G401.6 (cell line): ENCODE data around the gene APBB2.

ENCODE experiments used
- FAIRE-seq: peaks from 2 replicates; lab custom pipeline; 2012; peaks lifted over from hg19 to GRCh38; lab: Jason Lieb, UNC

Gene APBB2

DNA sequence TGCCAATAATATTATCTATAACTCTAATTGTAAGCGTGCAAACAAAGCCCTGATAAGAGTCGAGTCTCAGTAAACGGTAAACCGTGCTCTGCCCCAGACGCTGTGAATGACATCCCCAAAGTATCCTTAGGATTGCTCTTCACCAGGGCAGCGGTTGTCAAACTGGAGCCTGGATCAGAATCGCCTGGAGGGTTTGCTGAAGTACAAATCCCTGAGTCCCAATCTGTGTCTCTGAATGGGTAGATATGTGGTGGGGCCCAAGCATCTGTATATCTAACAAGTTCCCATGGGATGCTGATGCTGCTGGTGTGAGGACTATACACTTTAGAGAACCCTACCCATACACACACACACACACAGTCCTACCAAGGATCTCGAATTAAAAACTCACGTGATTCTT lies 813 bp upstream of the APBB2 start:
- no peak for FAIRE-seq

DNA sequence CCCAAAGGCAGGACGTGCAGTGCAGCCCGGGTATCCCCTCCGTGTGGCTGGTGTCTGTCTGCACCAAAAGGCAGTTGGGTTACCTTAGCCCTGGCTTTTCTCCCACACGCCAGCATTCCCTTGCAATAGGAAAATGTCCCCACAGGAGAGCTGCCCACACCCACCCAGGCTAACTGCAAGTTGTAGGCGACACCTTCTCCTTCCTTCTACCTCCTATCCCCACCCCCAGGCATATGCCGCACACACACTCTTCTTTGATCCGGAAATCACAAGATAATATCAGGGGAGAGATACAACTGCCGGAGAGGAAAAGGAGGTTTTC lies 444 bp upstream of the APBB2 start:
- no peak for FAIRE-seq

DNA sequence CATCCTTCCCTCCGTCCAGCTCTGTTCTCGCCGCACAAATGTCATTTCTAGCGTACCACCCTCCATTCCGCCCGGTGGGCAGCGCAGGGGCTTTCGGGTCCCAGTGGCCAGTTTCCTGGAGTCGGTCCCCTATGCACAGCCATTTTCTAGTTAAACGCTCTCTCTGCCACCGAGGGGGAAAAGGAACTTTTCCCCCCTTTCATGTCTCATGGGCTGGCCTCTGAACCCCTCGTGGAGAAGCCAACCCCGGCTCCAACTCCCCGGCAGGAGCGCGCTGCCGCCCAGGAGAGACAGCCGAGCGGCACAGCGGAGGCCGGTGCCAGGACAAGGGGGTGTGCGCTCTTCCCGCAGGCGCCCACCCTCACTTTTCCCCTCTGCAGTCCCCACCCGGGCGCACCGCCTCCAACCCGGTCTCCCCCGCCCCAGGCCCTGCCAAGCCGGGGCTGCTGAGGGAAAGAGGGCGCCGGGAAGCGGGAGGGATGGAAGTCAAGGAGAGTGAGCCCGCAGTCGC lies 662 bp downstream of the APBB2 start:
- no peak for FAIRE-seq

DNA sequence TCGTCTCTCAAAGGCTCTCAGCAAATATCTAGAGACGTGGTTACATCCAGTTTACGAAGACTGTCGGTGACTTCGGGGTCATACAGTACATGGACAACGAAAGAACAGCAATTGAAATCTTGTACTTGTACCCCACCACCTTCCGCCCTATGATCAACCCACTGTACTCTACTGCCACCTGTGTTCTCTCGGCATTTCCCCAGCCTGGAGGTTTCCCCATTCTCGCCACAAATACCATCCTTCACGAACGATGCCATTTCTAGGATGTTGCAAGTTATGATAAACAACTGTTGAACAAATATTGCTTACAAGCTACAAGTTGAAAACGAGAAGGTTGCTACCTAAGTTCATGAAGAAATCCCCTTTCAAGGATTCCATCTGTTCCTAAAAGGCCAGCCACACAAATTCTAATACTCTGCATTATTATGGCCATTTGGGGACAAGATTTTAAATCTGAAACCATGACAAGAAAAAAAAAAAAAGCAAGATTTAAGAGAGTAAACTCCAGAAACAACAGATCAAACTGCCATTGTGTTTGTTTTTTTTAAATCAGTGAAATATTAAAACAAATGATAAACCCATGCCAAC lies 1.6 kb downstream of the APBB2 start:
- peak; percentile 36 for FAIRE-seq

DNA sequence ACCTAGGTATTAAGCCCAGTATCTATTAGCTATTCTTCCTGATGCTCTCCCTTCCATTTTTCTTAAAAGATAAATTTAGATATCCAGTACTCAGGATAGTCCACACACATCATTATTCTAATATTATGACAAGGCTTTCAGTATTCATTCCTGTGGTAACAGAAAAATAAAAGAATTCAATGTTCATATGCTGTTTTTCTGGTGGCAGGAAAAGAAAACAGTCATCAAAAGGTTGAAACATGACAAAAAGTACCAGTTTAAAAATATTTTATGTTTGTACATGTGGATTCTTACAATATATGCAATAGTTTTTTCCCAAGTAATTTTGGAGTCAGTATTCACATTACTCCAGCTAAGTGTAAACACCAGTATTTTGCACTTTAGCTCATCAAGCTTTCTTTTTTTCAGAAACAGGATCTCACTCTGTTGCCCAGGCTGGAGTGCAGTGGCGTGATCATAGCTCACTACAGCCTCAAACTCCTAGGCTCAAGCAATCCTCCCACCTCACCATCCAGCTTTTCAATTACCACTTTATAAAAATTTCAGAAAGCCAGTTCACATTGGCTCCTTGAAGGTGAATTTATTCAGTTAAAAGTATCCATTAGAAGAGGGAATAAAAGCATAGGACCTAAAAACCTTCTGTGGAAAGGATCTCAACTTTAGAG lies 2.3 kb downstream of the APBB2 start:
- FAIRE-seq: no peak

DNA sequence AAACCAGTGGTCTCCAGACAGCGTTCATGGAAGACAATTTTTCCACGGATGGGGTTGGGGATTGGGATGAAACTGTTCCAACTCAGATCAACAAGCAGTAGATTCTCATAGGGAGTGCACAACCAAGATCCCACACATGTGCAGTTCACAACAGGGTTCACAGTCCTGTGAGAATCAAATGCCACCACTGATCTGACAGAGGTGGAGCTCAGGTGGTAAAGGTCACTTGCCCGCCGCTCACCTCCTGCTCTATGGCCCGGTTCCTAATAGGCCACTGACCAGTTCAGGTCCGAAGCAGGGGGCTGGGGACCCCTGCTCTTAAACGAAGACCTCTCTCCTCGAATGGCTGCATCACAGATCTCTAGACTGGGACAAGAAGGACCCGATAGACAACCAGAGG lies 4.4 kb downstream of the APBB2 start:
- FAIRE-seq: no peak

DNA sequence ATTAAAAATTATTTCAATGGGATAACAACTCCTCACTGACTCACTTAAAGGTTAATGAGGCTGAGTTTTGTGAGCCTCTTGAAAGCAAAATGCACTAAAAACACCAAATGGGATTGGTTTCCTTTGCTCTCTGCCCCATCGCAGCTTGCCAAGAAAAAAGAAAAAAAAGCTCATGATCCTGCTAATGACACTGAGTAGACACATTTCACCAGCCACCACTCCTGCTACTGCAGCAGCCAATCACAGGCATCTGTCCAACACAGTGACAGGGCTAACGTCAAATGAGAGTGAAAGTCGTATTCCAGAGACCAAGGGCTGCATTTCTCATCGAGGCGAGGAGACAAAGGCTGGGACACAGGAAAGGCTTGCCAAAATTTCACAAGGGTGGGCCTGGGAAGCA lies 5.2 kb downstream of the APBB2 start:
- FAIRE-seq: no peak

DNA sequence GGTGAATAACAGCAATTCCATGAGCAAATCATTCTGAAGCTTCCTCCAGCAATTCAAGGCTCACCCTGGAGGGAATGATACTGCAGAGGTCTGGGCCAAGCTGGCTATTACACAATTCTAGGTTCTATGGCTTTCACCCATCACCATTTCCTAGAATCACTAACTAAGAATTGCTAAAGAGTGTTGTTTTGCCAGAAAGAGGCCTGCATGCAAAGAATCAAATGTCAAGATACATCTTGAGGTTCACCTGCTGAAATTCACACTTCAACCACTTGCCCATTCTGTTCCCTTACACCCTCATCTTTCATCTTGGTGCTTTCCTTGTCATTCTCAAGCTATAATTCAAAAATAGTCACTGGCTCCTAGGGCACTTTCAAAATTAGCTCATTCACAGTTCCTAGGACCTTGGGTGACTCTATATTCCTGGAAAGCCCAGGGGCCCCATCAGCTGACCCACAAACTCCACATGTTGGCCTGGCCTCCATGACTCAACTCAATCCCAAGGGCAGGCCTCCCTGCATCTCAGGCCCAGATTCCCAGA lies 7.0 kb downstream of the APBB2 start:
- no peak for FAIRE-seq

DNA sequence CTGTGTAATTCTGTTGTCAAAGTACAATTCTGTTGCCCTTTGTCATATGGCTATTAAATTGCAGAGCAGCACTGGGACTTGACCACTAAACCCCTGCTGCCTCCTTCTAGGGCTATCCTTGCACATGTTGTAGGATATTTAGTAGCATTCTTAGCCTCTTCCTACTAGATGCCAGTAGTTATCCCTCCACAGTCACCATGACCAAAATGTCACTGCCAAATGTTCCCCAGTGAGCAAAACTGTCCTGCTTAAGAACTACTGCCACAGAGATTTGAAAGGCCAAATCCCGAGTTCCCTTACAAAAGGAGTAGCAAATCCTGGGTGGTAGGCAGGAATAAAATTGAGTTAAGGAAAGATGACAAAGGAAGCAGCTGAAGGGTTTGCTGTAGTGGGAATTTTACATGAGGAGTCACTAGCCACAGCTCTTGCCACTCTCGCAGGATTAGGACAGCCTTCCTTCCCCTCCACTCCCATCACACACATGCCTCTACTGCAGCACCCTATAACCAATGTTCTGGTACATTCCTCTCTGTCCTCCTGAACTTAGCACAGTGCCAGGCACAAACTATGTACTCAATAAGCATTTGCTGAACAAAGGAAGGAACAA lies 8.4 kb downstream of the APBB2 start:
- no peak for FAIRE-seq

DNA sequence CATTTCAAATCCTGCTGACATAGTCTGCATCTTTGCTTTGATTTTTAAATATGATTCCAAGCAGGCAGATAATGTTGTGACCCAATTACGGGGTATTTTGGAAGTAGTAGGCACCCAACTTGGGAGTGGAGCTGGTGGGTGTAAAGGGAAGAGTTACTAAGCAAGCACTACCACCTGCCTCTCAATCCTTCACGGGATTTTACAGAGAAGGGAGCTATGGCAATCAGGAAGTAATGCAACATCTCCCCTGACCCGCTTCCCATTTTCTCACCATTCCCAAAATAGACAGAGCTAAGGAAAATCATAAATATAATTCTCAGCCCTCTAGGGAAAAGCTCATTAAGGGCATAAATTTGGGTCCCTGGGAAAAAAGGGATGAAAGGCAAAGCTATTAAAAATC lies 9.2 kb downstream of the APBB2 start:
- FAIRE-seq: no peak

DNA sequence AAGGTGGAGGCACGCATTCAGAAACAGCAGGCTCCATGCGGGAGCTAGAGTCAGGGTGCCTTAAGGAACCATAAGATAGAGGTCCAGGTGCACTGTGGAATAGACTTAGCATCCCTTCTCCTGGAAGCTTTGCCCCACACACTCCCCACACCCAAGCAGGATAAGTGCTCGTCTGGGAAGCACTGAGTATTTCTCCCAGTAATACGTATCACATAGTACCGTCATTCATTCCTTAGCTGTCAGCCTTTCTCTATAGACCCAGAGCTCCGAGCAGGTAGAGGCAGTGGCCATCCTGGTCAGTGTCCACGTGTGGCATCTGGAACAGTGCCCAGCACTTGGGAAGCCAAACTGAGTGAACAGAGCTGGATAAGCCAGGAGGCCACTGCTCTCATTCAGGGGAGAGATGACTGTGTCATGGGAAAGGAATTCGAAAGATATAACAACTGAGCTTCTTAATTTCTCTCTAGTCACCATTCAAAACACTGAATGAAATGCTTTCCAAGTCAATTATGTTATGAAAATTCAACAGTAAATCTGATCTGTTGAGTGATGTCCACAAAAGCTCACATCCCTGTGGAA lies 9.9 kb downstream of the APBB2 start:
- FAIRE-seq: no peak

DNA sequence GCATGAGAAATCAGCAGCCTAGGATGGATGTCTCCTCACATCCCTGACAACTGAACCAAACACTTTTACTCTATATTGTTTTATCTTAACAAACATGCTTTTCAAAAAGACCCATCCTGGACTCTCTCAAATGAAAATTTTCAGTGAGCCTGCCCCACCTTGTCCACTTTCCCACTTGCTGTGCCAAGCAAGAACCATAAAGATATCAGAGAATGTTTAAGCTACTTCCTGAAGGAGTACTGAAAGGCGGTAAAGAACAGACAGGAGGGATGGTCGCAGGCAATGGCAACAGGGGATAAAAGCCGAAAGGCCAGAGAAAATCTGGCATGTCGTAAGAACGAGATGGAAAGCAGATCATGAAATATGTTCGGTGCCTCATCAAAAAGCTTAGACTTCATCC lies 10.5 kb downstream of the APBB2 start:
- FAIRE-seq: no peak

DNA sequence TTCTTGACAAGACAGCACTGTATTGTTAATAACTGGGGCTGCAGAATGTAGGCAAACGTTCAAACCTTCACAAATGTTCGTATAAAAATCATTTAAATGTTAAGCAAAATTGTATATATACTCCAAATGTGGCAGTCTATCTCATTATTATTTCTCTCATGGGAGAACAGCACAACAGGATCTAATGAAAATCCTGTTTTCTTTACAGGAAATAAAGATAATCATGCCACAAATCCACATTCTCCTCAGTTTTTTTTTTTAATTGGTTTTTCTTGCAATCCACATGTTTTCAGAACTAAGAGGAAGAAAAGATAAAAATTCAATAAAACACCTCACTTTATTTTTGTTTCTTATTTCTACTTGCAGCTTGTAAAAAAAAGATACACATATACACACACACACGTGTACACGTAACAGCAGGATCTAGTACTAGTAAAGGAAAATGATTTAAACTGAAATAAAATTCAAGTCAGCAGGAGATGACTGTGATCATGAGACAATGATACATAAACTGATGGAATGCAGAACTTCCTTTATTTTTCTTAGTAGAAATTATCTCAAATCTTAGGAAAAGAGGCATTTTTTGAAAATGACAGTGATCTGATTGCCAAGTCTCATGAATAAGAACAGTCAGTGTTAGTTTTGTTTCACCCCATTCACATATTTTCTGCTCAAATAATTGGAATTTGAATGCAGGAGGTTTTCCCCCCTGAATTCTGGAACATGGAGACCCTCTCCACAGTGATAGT lies 11.3 kb downstream of the APBB2 start:
- no peak for FAIRE-seq

DNA sequence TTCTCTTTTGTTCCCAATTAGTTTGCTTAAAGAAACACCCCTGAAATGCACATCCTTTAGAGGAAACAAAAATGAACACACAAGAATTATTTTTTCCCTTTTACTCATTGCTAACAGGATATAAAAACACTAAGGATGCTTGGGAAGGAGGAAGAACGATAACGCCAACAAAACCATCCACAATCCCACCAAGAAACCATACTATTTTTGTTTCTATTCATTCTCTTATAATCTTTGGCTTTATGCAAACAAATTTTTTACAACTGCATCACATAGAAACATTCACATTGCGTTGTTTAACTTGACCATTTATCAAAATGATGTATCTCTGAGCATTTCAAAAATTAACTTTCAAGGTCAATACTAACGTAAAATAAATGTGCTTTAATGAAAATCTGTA lies 12.0 kb downstream of the APBB2 start:
- no peak for FAIRE-seq

DNA sequence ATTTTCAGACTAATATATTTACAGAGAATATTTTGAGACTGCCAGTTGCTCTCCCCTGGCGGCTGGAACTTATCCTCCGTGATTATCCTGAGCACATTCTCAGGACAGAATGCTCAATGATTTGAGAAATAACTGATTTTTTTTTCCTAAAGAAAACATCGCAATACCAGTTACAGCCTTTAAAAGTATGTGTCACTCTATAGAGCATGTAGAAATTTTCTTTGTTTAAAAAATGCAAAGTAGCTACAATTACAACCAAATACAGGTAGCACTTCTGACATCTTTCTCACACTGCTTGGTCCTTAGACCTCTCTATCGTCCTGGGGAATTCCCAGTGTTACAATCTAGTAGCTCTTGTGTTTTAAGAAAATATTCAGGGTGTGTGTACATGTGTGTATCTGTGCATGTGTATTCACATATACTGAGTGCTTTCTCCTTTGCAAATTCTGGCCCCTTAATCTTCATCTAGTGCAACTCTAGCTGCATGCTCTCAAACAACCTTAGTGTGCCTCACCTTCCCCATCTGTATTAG lies 13.8 kb downstream of the APBB2 start:
- no peak for FAIRE-seq

DNA sequence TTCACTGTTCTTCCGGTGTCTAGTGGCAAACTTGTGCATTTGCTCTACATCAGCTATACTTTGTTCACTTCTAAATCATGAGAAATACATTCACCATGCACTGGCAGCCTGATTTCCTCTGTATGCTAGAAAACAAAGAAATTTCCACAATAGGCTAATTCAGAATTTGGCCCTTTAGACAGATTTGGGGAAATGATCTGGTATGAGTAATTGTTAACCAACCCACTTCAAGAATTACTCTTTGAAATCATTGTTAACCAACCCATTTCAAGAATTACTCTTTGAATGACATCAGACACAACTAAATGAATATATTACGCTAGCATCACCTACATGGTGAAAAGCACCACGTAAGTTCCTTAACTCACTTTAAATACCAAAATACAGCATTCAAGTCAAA lies 14.6 kb downstream of the APBB2 start:
- FAIRE-seq: no peak

DNA sequence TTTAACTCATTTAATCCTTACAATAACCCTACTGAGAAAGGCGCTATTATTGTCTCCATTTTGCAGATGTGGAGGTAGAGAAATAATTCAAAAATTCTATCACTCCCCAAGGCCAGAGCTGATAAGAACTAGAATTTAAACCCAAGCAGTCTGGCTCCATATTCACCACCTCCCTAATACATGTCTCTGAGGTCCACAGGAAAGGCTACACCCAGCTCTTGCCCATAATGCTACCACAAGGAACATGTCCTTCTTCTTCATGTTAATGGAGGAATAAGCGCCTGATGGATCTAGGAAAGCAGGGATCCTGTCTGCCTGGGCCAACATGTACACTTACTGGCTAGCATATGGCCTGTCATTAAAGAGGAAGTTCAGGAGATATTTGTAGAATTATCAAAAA lies 16.3 kb downstream of the APBB2 start:
- FAIRE-seq: no peak

DNA sequence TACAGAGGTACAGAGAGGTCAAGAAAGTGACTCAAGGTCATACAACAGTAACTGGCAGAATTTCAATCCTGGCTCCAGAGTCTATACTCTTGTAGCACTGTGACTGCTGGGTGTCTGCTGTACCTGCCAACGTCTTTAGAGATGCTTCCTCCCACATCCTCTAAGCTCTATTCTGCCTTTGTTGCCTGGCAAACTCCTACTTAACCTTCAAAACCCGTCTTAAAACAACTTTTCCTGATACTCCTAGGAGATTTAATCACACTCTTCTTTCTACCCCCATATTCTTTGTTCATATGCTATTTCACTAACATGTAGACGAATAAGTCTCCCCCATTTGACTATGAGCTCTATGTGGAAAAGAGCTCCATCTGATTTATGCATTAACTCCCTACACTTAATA lies 16.8 kb downstream of the APBB2 start:
- FAIRE-seq: no peak

DNA sequence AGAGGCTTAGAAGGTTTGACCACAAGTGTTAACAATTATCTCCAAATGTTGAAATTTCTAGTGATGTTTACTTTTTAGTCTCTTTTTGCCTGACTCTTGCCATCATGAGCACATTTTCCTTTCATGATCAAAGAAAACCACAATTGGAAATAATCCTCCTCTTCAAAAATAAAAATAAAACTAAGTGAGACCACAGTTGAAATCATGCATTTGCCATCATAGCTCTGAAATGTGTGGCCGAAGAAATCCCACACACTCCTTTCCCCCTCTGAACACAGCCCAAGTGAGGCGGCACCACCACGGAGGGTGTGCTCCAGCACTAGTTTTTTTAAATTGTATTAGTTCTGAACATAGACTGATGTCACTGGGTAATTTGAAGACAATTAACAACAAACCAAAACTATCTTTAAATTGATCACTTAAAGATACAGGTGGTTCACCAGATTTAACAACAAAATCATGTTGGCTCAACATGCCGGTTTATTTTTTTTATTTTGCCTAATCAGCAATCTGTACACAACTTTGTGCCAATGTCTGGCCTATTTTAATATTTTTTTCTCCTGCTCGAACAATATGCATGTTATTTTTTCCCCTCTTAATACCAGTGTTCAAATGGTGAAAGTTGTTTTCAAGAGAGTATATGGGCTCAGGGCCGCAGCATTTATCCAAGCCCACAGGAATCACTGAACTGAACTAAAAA lies 17.6 kb downstream of the APBB2 start:
- no peak for FAIRE-seq

DNA sequence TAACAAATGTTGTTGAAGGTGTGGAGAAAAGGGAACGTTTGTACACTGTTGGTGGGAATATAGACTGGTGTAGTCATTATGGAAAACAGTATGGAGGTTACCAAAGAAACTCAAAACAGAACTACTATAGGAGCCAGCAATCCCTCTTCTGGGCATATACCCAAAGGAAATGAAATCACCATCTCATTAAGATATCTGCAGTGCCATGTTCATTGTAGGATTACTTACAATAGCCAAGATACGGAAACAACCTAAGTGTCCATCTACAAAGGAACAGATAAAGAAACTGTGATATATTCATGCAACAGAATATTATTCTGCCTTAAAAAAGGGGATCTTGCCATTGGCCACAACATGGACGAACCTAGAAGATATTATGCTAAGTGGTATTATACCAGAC lies 22.2 kb downstream of the APBB2 start:
- no peak for FAIRE-seq

DNA sequence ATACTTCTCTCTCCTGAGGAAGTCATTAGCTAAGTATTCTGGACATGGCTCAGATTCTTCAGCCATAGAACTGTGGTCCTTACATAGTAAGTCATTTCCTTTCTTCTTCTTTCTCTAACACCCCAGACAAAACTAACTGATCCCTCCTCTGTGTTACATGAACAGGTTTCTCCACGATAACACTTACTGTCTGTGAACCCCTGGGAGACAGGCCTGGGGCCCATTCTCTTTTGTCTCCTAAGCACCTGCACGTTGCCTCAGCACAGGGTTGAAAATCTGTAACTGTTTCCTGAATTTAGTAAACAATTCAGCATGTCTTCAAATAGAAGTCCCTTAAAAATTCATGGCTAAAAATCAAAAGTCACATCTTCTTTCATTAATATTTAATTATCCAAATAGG lies 24.7 kb downstream of the APBB2 start:
- FAIRE-seq: no peak

DNA sequence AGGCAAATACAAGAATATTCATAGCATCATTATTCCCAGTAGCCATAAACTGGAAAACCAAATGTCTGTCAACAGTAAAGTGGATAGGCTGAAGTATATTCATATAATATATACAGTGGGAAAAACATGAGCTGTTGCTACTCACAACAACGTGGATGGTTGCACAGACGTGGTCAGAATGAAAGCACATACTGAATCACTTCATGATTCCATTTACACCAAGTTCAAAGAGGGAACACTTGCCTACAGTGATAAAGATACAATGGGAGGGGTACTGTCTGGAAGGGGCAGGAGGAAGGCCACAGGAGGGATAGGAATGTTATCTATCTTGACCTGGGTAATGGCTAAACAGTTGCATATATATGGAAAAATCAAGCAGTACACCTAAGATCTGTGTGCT lies 25.3 kb downstream of the APBB2 start:
- no peak for FAIRE-seq
